SU-DHL-6 (cell line): ENCODE measurements around the gene PDZD2.

Experiments used
- H2AFZ ChIP-seq: fragments of 200-600 bp; sonication (generic); 2 replicates; pipeline ENCODE4 v1.6.1; 2014; ENCODE audit warnings: low read depth, mild to moderate bottlenecking, moderate library complexity, mixed read lengths, antibody characterized with exemption, low read length; ENCODE audit not compliant: severe bottlenecking
- H3F3A ChIP-seq: fragments of 200-600 bp; shearing (Covaris generic); 2 replicates; pipeline ENCODE4 v1.6.0; 2016; ENCODE audit warnings: antibody characterized with exemption, mild to moderate bottlenecking; ENCODE audit not compliant: insufficient read depth
- H3K27ac ChIP-seq: fragments of 200-600 bp; sonication (generic); 2 replicates; pipeline ENCODE4 v1.5.1; 2016; ENCODE audit warnings: low read depth, mild to moderate bottlenecking, low read length, moderate library complexity, mixed read lengths
- H3K27me3 ChIP-seq: fragments of 200-600 bp; sonication (generic), shearing (Covaris generic); 2 replicates; pipeline ENCODE4 v1.6.0; 2014; ENCODE audit warnings: mild to moderate bottlenecking, low read length
- H3K36me3 ChIP-seq: fragments of 200-600 bp; sonication (generic); 2 replicates; pipeline ENCODE4 v1.6.1; 2014; ENCODE audit warnings: mild to moderate bottlenecking, low read length, mixed read lengths
- H3K4me2 ChIP-seq: fragments of 300-600, 200-600 bp; shearing (Covaris generic), sonication (generic); 2 replicates; pipeline ENCODE4 v1.6.0; 2014; ENCODE audit warnings: low read length, low read depth, mild to moderate bottlenecking; ENCODE audit not compliant: poor library complexity, severe bottlenecking
- H3K4me3 ChIP-seq: fragments of 200-600 bp; sonication (generic); 2 replicates; pipeline ENCODE4 v1.5.1; 2014; ENCODE audit warnings: antibody characterized with exemption, low read length, mild to moderate bottlenecking, mixed read lengths; ENCODE audit not compliant: insufficient read depth, poor library complexity, severe bottlenecking
- H3K79me2 ChIP-seq: fragments of 200-600 bp; sonication (generic); 2 replicates; pipeline ENCODE4 v1.6.1; 2014; ENCODE audit warnings: mild to moderate bottlenecking, low read length, moderate library complexity; ENCODE audit not compliant: insufficient read depth
- H3K9ac ChIP-seq: fragments of 200-600 bp; sonication (generic); 2 replicates; pipeline ENCODE4 v1.7.0; 2014; ENCODE audit warnings: mild to moderate bottlenecking, low read length
- H3K9me2 ChIP-seq: fragments of 200-600 bp; sonication (generic); replicated peaks from 2 replicates; pipeline ENCODE4 v1.6.1; 2014; ENCODE audit warnings: low read length; ENCODE audit not compliant: insufficient read depth
- H3K9me3 ChIP-seq: fragments of 200-600 bp; sonication (generic); 2 replicates; pipeline ENCODE4 v1.6.1; 2014; ENCODE audit warnings: low read length, mixed read lengths; ENCODE audit not compliant: insufficient read depth
- H4K20me1 ChIP-seq: fragments of 200-600 bp; sonication (generic); 2 replicates; pipeline ENCODE4 v1.6.1; 2014; ENCODE audit warnings: low read depth, mild to moderate bottlenecking, antibody characterized with exemption, low read length, moderate library complexity, mixed read lengths
- CTCF ChIP-seq: fragments of 200-600 bp; sonication (generic); IDR thresholded peaks from one replicate; pipeline ENCODE4 v1.5.1; 2017; ENCODE audit warnings: antibody characterized with exemption, mild to moderate bottlenecking, low read length, moderate library complexity; ENCODE audit not compliant: insufficient read depth, poor library complexity, severe bottlenecking
- EZH2phosphoT487 ChIP-seq: fragments of 200-600 bp; sonication (generic), shearing (Covaris generic); conservative IDR thresholded peaks from 2 replicates; pipeline ENCODE4 v1.6.1; 2018; ENCODE audit warnings: mild to moderate bottlenecking, antibody characterized with exemption, low read length, moderate library complexity, mixed read lengths

The PDZD2 gene

GRCh38 chr5:31948006-31948405 is 309.1 kb downstream of the PDZD2 start:
- no peaks in the 10 kb centered on the region for H4K20me1 ChIP-seq
- no peak overlapping the region for H3K27ac ChIP-seq
- no peak overlapping the region for H3K4me3 ChIP-seq
- no peaks in the 10 kb centered on the region for H3K36me3 ChIP-seq
- H3K9ac ChIP-seq, result no peak overlapping the region
- no peaks in the 10 kb centered on the region for H3K9me2 ChIP-seq
- no peaks in the 10 kb centered on the region for H3K79me2 ChIP-seq
- 0 out of 2 replicates have a peak, but pooled peaks cover 4% of the 10 kb centered on the region for H3K27me3 ChIP-seq
- H3F3A ChIP-seq, result no peaks in the 10 kb centered on the region
- TF ChIP-seq EZH2phosphoT487 (no peak), CTCF (no peak)
- no peaks in the 10 kb centered on the region for H3K9me3 ChIP-seq
- no peak overlapping the region for H2AFZ ChIP-seq
- no peak overlapping the region for H3K4me2 ChIP-seq

- Histone ChIP-seq H4K20me1 (no peaks in the 10 kb centered on the region), H3K9me2 (no peaks in the 10 kb centered on the region), H3K9ac (no peak overlapping the region), H3K36me3 (no peaks in the 10 kb centered on the region), H3K27me3 (0 out of 2 replicates have a peak, but pooled peaks cover 4% of the 10 kb centered on the region), H2AFZ (no peak overlapping the region), H3K27ac (no peak overlapping the region), H3K79me2 (no peaks in the 10 kb centered on the region), H3K4me3 (no peak overlapping the region), H3K9me3 (no peaks in the 10 kb centered on the region), H3F3A (no peaks in the 10 kb centered on the region), H3K4me2 (no peak overlapping the region)
- TF ChIP-seq CTCF (no peak), EZH2phosphoT487 (no peak)
Observed at GRCh38 chr5:31952067-31952466, 313.1 kb downstream of the PDZD2 start.

GRCh38 chr5:31954091-31954490 is 315.2 kb downstream of the PDZD2 start:
- Histone ChIP-seq H3K4me3 (no peak overlapping the region), H3K27me3 (0 out of 2 replicates have a peak, but pooled peaks cover 4% of the 10 kb centered on the region), H3K9ac (no peak overlapping the region), H3K79me2 (no peaks in the 10 kb centered on the region), H3K4me2 (no peak overlapping the region), H3K9me3 (no peaks in the 10 kb centered on the region), H4K20me1 (no peaks in the 10 kb centered on the region), H3K27ac (no peak overlapping the region), H3F3A (no peaks in the 10 kb centered on the region), H3K9me2 (no peaks in the 10 kb centered on the region), H2AFZ (no peak overlapping the region), H3K36me3 (no peaks in the 10 kb centered on the region)
- TF ChIP-seq CTCF (no peak), EZH2phosphoT487 (no peak)
